Erythroblast (primary cell): ENCODE results near the gene MED15.
"Not testable (repeated sequence)": the region's sequence is repeated elsewhere in the genome, so short reads cannot be mapped to it uniquely, and the experiment has no call there.

Source experiments
- GATA1 ChIP-seq: IDR thresholded peaks from 2 replicates; pipeline ENCODE4 v1.6.1; 2011; ENCODE audit warnings: low read depth, mild to moderate bottlenecking, control low read depth, low read length, moderate library complexity
- POLR2A ChIP-seq: IDR thresholded peaks from 2 replicates; pipeline ENCODE4 v1.6.1; 2011; ENCODE audit warnings: mild to moderate bottlenecking, low read length

- not testable (repeated sequence) for TF ChIP-seq POLR2A, GATA1
These were observed 87.1 kb downstream of the MED15 start for GRCh38 chr22:20594486-20594885.
